T1000 (cell line): Measurements from ENCODE around the gene RIMS3.
"Not testable (repeated sequence)": the region's sequence is repeated elsewhere in the genome, so short reads cannot be mapped to it uniquely, and the experiment has no call there.

Experiments
- DNase-seq: peaks from one replicate; lab custom pipeline; 2025; ENCODE audit warnings: mixed read lengths; lab: John Stamatoyannopoulos, UW

RIMS3 gene

DNA sequence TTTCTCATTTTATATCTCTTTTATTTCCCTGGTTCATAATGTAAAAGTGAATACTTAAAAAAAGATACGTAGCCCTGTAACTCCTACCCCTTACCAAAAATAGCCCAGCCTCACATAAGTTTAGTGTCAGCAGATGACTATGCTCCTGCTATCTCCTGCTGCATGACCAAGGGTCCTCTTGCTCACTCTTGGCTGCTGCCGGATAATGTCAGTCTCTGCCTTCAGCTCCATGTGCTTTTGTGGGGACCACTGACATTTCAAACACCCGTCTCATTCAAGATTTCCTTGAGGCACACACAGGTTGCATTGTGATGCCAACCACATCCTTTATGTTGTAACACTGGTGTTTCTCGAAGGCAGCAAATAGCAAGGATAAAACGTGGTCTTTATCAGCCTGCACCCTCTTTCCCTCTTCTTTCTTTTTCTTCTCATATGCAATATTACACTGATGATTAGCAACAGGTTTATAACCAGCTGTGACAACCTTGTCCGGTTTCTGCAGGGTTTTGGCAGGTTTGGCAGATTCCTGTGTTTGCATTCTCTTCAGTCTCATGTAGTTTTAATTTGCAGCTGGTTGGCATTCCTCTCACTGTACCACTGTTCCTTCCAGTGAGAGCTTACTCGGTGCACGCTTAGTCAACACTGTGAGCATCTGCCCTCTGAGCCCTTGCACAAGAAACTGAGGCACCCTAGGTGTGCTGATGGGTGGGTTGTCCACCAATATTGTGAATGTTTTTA is 71.9 kb downstream of the RIMS3 start:
- no peak for DNase-seq

DNA sequence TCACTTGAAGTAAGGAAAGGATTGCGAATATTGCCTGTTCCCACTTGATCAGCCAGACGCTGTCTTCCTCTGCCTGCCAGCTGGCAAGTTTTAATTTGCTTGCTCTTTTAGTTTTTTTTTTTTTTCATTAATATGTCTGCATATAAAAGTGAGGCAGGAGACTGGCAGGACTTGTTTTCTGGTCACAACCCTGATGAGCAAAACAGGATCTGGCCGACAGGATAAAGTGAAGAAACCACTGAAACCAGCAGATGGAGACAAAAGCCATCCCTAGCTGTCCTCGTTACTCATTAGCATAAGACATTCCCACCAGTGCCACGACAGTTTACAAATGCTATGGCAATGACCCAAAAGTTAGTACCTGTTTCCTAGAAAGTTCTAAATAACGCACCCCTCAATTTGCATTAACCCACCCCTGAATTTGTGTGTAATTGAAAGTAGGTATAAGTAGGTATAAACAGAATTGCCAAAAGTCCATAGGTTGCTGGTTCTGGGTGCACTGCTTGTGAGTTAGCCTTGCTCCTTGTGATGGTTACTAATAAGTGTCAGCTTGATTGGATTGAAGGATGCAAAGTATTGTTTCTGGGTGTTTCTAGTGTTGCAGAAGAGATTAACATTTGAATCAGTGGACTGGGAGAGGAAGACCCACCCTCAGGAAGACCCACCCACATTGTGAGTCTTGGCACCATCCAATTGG is 73.2 kb downstream of the RIMS3 start:
- DNase-seq, result no peak

DNA sequence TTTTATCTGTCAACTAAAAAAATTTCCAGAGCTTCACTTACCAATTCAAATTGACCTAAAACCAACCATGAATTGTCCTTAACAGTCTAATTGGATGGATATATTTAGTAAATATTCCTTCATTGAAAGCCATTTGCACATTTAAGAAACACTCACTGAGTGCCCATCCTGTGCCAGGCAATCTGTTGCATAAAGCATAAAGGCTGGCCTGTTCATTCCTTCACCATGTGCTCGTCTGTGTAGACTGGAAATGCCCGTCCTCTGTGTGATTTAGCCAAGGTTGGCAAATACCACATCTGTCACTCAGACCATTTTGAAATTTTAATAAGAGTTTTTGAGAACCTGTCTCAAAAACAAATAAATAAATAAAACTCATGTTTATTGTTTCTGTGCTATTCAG is 76.9 kb downstream of the RIMS3 start:
- DNase-seq, result no peak

DNA sequence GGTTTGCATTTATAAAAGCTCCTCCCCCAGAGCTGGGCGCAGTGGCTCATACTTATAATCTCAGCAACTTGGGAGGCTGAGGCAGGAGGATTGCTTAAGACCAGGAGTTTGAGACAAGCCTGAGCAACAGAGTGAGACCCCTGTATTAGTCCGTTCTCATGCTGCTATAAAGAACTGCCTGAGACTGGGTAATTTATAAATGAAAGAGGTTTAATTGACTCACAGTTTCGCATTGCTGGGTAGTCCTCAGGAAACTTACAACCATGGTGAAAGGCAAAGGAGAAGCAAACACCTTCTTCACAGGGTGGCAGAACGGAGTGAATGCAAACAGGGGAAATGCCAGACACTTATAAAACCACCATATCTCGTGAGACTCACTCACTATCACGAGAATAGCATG is 81.5 kb downstream of the RIMS3 start:
- no peak for DNase-seq

DNA sequence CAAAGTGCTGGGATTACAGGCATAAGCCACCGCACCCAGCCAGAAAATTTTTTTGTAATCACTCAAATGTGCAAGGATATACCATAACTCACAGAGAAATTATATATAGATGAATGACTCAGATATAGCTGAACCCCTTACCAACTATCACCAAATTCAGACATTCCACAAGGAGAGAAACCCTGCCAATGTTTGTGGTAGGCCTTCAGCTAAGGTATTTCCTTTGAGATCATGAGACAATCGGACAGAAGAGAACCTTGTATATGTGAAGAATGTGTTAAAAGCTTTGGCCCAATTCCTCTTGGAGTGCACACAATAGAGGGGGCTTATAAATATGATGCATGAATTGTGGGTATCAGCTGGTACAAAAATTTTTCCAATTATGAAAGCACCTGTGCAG is 83.4 kb downstream of the RIMS3 start:
- DNase-seq, result no peak

DNA sequence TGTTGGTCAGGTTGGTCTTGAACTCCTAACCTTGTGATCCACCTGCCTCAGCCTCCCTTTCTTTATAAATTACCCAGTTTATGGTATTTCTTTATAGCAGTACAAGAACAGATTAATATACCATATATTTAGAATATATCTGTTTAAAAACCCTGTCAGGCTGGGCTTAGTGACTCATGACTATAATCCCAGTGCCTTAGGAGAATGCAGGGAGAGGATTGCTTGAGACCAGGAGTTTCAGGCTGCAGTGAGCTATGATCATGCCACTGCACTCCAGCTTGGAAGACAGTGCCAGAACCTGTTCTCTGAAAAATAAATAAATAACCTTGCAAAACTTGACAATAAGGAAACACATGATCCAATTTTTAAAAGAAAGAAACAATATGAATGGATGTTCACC is 90.1 kb downstream of the RIMS3 start:
- no peak for DNase-seq

DNA sequence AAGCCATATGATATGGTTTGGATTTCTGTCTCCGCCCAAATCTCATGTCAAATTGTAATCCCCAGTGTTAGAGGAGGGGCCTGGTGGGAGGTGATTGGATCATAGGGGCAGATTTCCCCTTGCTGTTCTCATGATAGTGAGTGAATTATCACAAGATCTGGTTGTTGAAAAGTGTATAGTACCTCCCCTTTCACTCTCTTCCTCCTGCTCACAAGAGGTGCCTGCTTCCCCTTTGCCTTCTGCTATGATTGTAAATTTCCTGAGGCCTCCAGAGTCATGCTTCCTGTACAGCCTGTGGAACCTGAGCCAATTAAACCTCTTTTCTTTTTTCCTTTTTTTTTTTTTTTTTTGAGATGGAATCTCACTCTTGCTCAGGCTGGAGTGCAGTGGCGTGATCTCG is 90.7 kb downstream of the RIMS3 start:
- DNase-seq, result not testable (repeated sequence)
